OCI-LY1 (cell line): Measurements from ENCODE around the gene CDH22.

ENCODE experiments used
- CTCF ChIP-seq: fragments of 200-600 bp; sonication (generic), shearing (Covaris generic); IDR thresholded peaks from 2 replicates; pipeline ENCODE4 v1.5.1; 2017; ENCODE audit warnings: mild to moderate bottlenecking, antibody characterized with exemption, low read length, moderate library complexity, mixed read lengths
- EZH2 ChIP-seq: fragments of 200-600 bp; sonication (generic), shearing (Covaris generic); IDR thresholded peaks from 2 replicates; pipeline ENCODE4 v1.8.0; 2017; ENCODE audit warnings: borderline replicate concordance, mixed run types, mild to moderate bottlenecking, antibody characterized with exemption, low read length, moderate library complexity, mixed read lengths

GRCh38 chr20:46354920-46355654 lies 46.8 kb upstream of the CDH22 start:
- TF ChIP-seq EZH2 (no peak), CTCF (no peak)
